Stimulated activated CD4-positive, alpha-beta T cell treated with anti-CD3 and anti-CD28 coated beads, Interleukin-12 subunit alpha, Interleukin-12 subunit beta, amount 100 ng/mL, for 4 hours (primary cell): ENCODE measurements around the gene ATP2C1.
"Not testable (repeated sequence)": the region's sequence is repeated elsewhere in the genome, so short reads cannot be mapped to it uniquely, and the experiment has no call there.

Experiments
- DNase-seq: peaks from one replicate; pipeline ENCODE4 v3.0.0-alpha.2; 2020

The ATP2C1 gene

GRCh38 chr3:130893376-130894129, at the start of gene ATP2C1:
TSS of gene ATP2C1 (plus strand) at chr3:130894084. CDS start at chr3:130894770, 686 bp downstream.
- peak; percentile 88 for DNase-seq

GRCh38 chr3:130844462-130844861, 49.4 kb upstream of the ATP2C1 start:
- no peak for DNase-seq

- DNase-seq = no peak
These were observed 47.7 kb upstream of the ATP2C1 start for GRCh38 chr3:130846181-130846580.

DNA sequence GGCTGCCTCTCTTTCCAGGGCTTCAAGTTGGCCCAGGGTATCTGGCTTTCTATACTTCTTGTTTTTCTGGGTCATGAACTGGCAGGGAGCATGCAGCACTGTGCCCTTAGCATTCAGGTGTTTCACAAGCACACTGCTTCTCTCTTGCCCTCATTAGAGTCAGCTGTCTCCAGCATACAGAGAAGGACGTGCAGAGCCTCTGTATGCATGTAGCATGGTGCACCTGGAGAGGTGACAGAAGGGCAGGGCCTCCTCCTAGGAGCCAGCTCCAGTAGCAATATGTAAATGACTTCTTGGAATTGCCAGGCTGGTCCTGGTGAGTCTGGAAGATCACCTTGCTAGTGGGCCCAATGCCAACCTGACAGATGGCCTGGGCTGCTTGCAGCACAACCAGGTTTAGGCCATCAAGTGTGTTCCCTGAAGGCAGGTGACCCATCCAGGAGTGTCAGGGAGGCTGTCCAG, 44.8 kb upstream of the ATP2C1 start:
- no peak for DNase-seq

GRCh38 chr3:130850044-130850797, 43.7 kb upstream of the ATP2C1 start:
- DNase-seq = peak; percentile 31

DNA sequence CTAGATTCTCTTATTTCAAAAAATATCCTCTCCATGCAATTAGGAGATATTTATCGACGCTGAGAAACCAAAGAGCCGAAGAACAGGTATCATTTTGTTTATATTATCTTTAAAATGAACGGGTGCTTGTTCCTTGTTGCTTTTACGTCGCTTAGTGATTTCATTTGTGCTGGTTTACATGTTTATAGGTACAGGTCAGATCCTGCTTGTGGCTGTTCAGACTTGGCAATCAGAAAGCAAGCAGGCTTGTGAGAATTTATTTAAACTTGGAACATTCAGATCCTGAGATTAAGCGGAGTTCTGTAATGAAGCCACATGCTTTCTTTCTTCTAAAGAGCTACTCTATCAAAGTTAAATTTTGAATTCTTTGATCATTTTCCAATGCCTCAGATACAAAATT, 43.0 kb upstream of the ATP2C1 start:
- DNase-seq = no peak

DNA sequence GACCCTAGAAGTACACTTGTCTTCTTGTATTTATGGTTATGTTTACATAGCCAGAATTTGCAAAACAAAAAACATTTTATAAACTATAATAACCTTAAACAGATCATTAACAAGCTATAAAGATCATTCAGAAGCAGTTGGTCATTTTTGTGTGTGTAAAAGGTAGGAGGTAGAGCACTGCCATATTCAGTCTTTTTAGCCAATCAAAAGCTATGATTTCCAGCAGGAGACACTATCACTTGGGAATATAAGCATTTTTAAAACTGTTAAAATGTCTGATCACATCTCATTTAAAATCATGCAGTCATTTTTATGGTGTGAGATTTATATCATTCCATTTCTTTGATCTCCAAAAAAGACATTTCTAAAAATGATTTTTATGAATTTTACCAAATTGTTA, 42.6 kb upstream of the ATP2C1 start:
- no peak for DNase-seq

- DNase-seq = no peak
These were observed 40.3 kb upstream of the ATP2C1 start for GRCh38 chr3:130853581-130853980.

- DNase-seq = no peak
These were observed 39.5 kb upstream of the ATP2C1 start for GRCh38 chr3:130854208-130854864.

GRCh38 chr3:130857336-130858026, 36.4 kb upstream of the ATP2C1 start:
- no peak for DNase-seq

DNA sequence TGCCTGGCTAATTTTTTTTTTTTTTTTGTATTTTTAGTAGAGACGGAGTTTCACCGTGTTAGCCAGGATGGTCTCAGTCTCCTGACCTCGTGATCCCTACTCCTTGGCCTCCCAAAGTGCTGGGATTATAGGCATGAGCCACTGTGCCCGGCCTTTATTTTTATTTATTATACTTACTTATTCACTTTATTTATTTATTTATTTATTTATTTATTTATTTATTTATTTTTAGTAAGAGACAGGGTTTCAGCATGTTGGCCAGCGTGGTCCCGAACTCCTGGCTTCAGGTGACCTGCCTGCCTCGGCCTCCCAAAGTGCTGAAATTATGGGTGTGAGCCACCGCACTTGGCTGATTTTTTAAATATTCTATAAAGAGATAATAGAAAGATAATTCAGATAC, 31.8 kb upstream of the ATP2C1 start:
- DNase-seq = not testable (repeated sequence)

GRCh38 chr3:130865489-130865888, 28.4 kb upstream of the ATP2C1 start:
- DNase-seq = no peak

DNA sequence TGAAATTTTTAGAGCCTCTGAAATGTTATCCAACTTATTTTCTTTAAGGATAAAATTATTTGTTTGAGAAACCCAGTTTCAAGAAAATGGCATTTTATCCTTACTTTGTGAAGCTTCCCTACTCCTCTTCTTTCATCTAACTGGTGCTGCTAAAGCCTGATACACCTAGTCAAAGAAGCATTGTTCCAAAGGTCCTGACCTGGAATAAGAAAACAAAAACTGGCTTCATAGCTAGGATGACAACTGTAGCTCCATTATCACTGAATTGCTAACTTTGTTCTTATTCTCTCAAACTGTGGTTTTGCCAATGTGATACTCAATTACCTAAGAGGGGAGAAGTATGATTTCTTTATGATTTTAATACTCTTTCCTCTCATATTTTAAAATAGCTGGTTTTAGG, 27.6 kb upstream of the ATP2C1 start:
- no peak for DNase-seq

- DNase-seq = no peak
These were observed 23.5 kb upstream of the ATP2C1 start for GRCh38 chr3:130870423-130870822.

DNA sequence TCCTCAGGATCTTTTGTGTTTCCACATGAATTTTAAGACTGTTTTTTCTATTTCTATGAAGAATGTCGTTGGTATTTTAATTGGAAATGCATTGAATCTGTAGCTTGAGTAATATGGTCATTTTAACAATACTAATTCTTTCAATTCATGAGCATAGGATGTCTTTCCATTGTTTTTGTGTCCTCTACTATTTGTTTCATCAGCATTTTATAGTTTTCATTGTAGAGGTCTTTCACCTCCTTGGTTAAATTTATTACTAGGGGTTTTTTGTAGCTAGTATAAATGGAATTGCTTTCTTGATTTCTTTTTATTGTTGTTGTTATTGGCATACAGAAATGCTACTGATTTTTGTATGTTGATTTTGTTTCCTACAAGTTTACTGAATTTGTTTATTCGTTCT, 17.3 kb upstream of the ATP2C1 start:
- DNase-seq = no peak

DNA sequence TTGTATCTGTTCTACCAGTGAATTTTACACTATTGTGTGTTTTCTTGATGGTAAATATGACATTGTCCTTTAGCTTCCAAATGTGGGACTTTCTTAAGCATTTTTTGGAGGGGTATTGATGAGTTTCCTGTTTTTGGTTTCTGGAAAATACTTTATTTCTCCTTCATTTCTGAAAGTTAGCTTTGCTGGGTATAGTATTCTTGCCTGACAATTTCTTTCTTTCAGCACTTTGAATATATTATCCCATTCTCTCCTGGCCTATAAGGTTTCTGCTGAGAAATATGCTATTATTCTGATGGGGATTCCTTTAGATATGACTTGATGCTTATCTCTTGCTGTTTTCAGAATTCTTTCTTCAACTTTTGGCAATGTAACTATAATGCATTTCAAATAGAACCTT, 15.4 kb upstream of the ATP2C1 start:
- no peak for DNase-seq

DNA sequence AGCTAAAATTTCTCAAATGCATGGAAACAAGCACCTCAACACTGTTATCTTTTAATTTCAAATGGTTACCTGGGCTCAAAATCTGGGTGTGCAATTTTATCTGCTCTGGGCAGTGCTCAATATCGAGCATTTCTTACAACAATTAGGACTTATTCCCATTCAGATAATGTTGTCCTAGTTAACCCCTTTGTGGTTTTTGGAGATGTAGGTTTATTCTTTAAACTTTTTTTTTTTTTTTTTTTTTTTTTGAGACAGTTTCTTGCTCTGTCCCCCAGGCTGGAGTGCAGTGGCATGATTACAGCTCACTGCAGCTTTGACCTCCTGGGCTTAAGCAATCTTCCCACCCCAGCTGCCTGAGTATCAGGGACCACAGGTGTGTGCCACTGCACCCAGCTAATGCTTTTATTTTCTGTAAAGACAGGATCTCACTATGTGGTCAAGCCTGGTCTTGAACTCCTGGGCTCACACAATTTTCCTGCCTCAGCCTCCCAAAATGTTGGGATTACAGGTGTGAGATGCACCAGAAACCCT, 4.4 kb upstream of the ATP2C1 start:
- DNase-seq = no peak

DNA sequence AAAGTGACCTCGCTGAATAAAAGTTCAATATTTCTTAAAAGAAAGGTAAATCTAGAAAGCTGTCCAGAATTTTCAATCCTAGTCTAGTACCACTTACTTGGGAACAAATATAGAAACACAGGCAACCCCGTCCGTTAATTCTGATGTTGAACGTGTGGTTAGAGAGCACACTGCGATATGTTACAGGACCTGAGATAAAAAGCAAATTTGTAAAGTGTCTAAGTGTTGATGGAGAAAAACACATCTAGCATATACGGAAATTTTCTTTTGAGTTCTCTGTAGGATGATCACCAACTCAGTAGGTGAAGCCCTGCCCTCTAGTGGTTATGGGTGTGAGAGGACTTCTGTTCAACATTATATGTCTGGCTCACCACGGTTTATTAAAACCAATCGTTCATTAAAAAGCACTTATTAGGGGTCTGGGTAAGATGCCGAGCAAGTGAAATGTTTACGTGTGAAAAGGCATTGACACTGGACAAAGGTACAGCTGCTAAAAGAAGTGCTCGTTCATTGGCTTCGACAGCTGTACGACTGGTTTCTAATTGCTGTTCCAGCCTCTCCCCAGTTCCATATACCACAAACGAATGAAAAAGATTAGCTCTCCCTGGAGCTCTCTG, 1.0 kb upstream of the ATP2C1 start:
- DNase-seq = peak; percentile 26

DNA sequence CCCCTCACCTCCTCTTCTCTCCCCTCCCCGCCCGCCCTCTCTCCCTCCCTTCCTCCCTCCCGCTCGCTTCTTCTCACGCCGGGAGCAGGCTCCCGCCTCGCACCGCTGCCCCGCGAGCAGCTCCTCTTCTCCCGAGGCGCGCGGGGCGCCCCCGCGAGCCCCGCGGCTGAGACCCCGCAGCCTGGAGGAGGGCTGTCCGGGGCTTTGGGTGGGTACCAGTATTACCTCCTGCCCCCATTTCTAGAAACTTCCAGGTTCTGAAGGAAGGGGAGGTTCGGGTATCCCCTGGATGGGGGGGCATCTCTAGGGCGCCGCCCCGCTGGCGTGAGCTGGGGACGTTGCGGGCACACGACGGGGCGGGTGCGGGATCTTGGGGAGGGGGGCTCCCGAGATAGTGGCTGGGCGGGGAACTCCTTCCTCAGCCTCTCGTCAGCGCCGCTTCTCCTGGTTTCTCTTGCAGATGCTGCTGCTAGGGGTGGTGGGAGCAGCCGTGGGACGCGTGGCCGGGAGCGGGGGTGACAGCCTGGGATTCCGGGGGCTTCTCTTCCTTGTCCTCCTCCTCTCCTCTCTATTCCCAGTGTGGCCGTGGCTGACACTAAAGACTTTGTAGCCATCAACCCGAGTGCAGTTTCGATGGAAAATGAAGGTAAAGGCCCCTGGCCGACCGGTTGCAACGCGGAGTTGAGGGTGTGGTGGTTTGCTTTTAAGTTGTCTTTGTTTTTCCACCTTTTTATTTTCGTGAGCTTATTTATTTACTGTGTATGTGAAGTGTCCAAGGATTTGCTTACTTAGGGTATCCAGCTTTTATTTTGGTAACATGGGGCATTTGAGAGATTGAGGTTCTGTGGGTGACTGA, 474 bp downstream of the ATP2C1 start:
- DNase-seq = peak; percentile 16

GRCh38 chr3:130894986-130895280, 1.0 kb downstream of the ATP2C1 start:
- DNase-seq = no peak

DNA sequence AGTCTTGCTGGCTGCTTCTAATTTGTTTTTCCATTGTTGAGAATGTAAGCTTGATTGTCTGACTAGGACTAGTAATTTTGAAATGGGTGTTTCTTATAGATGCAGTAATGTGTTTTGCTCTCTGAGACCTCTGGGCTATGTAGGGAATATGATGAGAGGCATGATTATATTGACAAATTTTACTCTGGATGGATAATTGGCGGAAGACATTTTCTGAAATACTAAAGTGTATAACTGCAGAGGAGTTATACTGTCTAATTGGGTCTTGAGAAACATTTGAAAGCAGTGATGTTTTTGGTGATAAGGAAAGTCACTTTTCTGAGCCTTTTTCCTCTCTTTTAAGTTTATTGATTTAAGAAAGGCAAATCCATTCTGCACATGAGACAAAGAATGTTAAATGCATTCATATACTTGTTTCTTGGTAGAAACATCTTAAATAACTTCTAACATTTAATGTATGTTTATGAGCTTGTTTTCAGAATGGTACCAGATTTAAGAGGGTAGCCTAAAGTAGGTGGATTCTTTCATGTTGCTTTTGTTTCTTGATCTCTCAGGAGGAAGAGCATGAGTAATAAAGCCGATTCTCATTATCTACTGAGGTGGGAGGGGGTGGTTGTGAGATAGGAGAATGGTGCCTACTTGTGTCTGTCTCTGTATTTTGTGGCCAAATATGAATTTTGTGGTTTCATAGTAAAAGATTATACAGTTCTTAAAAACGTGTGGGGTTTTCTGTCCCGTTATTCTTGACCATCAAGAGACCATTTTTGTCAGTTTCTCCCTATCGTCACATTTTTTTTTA, 2.0 kb downstream of the ATP2C1 start:
- no peak for DNase-seq
